Cardiac muscle cell (in vitro differentiated cells and primary cell): ENCODE data around the gene ANKH. TPM values are rescaled to one million over a fixed set of nuclear protein-coding genes. Genes with fewer than 3 reads are reported as not detected.

Experiments
- DNase-seq, 2 donors: peaks; one replicate each; pipeline versions ENCODE4 v3.0.0 to v3.0.0-alpha.2; 2010 to 2017; ENCODE audit warnings: low read depth in 1 of 2, low spot score in 1 of 2
- H3K27ac ChIP-seq: fragments of 200-600 bp; sonication (generic); 2 replicates; pipeline ENCODE4 v1.5.1; 2016
- H3K27me3 ChIP-seq: fragments of 200-600 bp; sonication (generic); 2 replicates; pipeline ENCODE4 v1.6.0; 2016; ENCODE audit warnings: control low read depth
- H3K36me3 ChIP-seq: fragments of 200-600 bp; sonication (generic); 2 replicates; pipeline ENCODE4 v1.5.1; 2016; ENCODE audit warnings: control low read depth
- H3K4me1 ChIP-seq: fragments of 200-600 bp; sonication (generic); 2 replicates; pipeline ENCODE4 v1.8.1; 2017; ENCODE audit warnings: low read depth, mild to moderate bottlenecking, mixed run types
- H3K4me3 ChIP-seq: fragments of 200-600 bp; sonication (generic); 2 replicates; pipeline ENCODE4 v1.5.1; 2016; ENCODE audit warnings: mild to moderate bottlenecking
- H3K9me3 ChIP-seq: fragments of 200-600 bp; sonication (generic); 2 replicates; pipeline ENCODE4 v1.5.1; 2017; ENCODE audit warnings: low read depth, mild to moderate bottlenecking, control low read depth
- CTCF ChIP-seq: IDR thresholded peaks from 2 replicates; pipeline ENCODE4 v1.5.1; 2012; ENCODE audit warnings: low read depth, mild to moderate bottlenecking, low read length
- polyA plus RNA-seq: library from polyadenylated mRNA; unstranded; fragments of >200 nt; fragmentation: Nextera tagmentation; extraction: Ambion mirVana; gene quantifications from 2 replicates; pipeline ENCODE4 v1.2.1, GENCODE V29; 2016
- total RNA-seq: library from RNA; depleted of rRNA; stranded (reverse); fragments of >200 nt; gene quantifications from 2 replicates; pipeline ENCODE4 v1.2.3, GENCODE V29; 2016

Gene ANKH
- total and polyA plus RNA-seq, 2 experiments from 2014 or later: 26.6 to 48.1 TPM

GRCh38 chr5:14668181-14668591, 203.4 kb downstream of the ANKH start:
- no peaks in the 10 kb centered on the region for H3K9me3 ChIP-seq
- no peaks in the 10 kb centered on the region for H3K27me3 ChIP-seq
- H3K4me1 ChIP-seq: no peaks in the 10 kb centered on the region
- no peak for TF ChIP-seq CTCF
- no peaks in the 10 kb centered on the region for H3K36me3 ChIP-seq
- no peak for DNase-seq
- no peak overlapping the region for H3K4me3 ChIP-seq
- no peak overlapping the region for H3K27ac ChIP-seq

GRCh38 chr5:14667770-14668169, 203.8 kb downstream of the ANKH start:
- H3K9me3 ChIP-seq: no peaks in the 10 kb centered on the region
- no peak overlapping the region for H3K4me3 ChIP-seq
- no peak for DNase-seq
- no peak for TF ChIP-seq CTCF
- H3K27ac ChIP-seq: no peak overlapping the region
- H3K4me1 ChIP-seq: no peaks in the 10 kb centered on the region
- H3K36me3 ChIP-seq: no peaks in the 10 kb centered on the region
- no peaks in the 10 kb centered on the region for H3K27me3 ChIP-seq

- H3K9me3 ChIP-seq: no peaks in the 10 kb centered on the region
- H3K4me3 ChIP-seq: no peak overlapping the region
- no peak for TF ChIP-seq CTCF
- no peak overlapping the region for H3K27ac ChIP-seq
- no peaks in the 10 kb centered on the region for H3K36me3 ChIP-seq
- no peaks in the 10 kb centered on the region for H3K27me3 ChIP-seq
- no peak for DNase-seq
- H3K4me1 ChIP-seq: no peaks in the 10 kb centered on the region
Observed at GRCh38 chr5:14667290-14667689, 204.3 kb downstream of the ANKH start.

DNA sequence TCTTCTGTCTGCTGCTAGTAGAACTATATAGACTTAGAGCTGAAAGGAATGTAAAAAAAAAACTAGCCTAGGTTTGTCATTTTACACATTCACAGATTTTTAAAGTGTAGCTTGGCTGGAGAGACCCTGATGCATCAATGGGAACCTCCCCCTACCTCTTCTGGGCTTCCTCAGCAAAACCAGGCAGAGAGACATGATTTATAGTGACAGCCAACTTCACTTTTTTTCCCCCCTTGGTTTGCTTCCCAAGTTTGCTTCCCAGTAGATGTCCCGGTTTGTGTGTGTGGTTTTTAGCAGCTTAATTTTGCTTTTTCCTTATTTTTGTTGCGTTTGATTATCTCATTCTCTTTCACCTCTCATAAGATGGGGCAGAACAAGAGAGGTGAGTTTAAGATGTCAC, 205.2 kb downstream of the ANKH start:
- no peaks in the 10 kb centered on the region for H3K9me3 ChIP-seq
- no peak for TF ChIP-seq CTCF

DNA sequence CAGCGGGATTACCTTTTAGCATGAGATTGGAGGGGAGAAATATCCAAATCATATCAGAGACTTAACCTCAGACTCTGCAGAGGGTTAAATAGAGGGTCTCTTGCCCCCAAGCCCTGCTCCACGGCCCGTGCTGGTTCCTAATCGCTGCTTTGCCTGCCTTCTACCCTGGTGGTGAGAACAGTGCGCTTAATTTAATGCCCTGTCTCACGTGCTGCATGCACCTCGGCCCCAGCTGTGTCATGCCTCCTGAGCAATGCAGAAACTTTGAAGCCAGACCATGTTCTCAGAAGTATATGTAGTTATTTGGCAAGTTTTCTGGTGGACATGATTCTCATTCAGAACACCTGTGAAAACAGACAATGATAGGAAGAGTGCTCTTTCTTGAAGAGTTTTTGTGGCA, 205.6 kb downstream of the ANKH start:
- no peak for DNase-seq
- H3K4me3 ChIP-seq: peak overlapping the region; percentile 96

More for the DNA sequence above, 205.2 kb downstream of the ANKH start:
- no peaks in the 10 kb centered on the region for H3K36me3 ChIP-seq
- H3K4me1 ChIP-seq: no peaks in the 10 kb centered on the region
- no peaks in the 10 kb centered on the region for H3K27me3 ChIP-seq
- DNase-seq: no peak
- H3K27ac ChIP-seq: no peak overlapping the region
- no peak overlapping the region for H3K4me3 ChIP-seq

More for the DNA sequence above, 205.6 kb downstream of the ANKH start:
- Histone ChIP-seq H3K9me3 (no peaks in the 10 kb centered on the region), H3K36me3 (no peaks in the 10 kb centered on the region), H3K4me1 (no peaks in the 10 kb centered on the region), H3K27ac (no peak overlapping the region), H3K27me3 (no peaks in the 10 kb centered on the region)
- no peak for TF ChIP-seq CTCF
